ENCODE data around the gene AATK. TPM values are rescaled to one million over a fixed set of nuclear protein-coding genes. Genes with fewer than 3 reads are reported as not detected.

The AATK gene
- total and polyA plus RNA-seq, 9 of the 15 experiments (the other 6 are each of a cell fraction or from before 2014, with no cell fraction given), result 0.11 to 0.55 (median 0.38) TPM; not detected in 5

GRCh38 chr17:81132770-81133723, 33.0 kb downstream of the AATK start:
- Histone ChIP-seq H3K27me3 (ENCODE audit: control insufficient read depth in 2 of 2, insufficient read depth in 2 of 2, low read length in 2 of 2) (peaks cover 9 to 31% of the 10 kb centered on the region in 2 experiments; a peak in 4 of 5 replicates), H3K4me3 (no peak overlapping the region), H3K9ac (ENCODE audit: insufficient read depth in 1 of 2, low read depth in 2 of 2, low read length in 2 of 2) (peak overlapping the region in 1 of 2 experiments; percentile 17; a peak in 1 of 4 replicates), H3K4me2 (ENCODE audit: insufficient read depth, low read length) (no peak overlapping the region), H3K9me3 (replicated peaks; ENCODE audit: control insufficient read depth, insufficient read depth, low read depth, low read length) (peaks cover 2% of the 10 kb centered on the region; the same call in 1 of the 2 replicates), H4K20me1 (replicated peaks; ENCODE audit: control insufficient read depth, insufficient read depth, low read length) (peaks cover 6% of the 10 kb centered on the region), H3K27ac (ENCODE audit: extremely low read depth, low read depth, low read length) (no peak overlapping the region), H3K79me2 (ENCODE audit: control insufficient read depth, insufficient read depth, low read length) (no peaks in the 10 kb centered on the region), H3K9me1 (ENCODE audit: control insufficient read depth, insufficient read depth, low read length) (no peaks in the 10 kb centered on the region), H2AFZ (ENCODE audit: low read depth, low read length) (no peak overlapping the region), H3K4me1 (replicated peaks in 1 of 2; ENCODE audit: control insufficient read depth in 2 of 2, insufficient read depth in 2 of 2, low read length in 2 of 2) (peaks cover 6 to 80% of the 10 kb centered on the region in 2 experiments; a peak in 4 of 5 replicates), H3K36me3 (ENCODE audit: control insufficient read depth, insufficient read depth, low read length) (no peaks in the 10 kb centered on the region)
- ChIA-PET CTCF (ENCODE audit: low intra/inter-chr PET ratio) (no interaction called here), POLR2A (interaction anchor here (0.6 to 1.0 kb wide), 4 partner anchors 92 to 792 kb away, joined by 3 to 4 read pairs (median 3); no protein-coding TSS in a partner anchor)
- no TSS peak for BruUV-seq (replicated peaks)
- in situ Hi-C loops (cut with MboI) (loop anchor here (25.0 kb wide), 1 partner anchor 104 kb away; the partner anchor contains the start of genes NDUFAF8 and TEPSIN), intact Hi-C loops (cut with micrococcal nuclease) (no loop called here)
- 19% methylated on average over 13 of the region's 22 CpGs for WGBS (ENCODE audit: insufficient coverage, low coverage, missing lambda C conversion rate)
- peak; percentile 55 for ATAC-seq
- peak; percentile 46 for FAIRE-seq
- DNase-seq (ENCODE audit: extremely low read depth in 1 of 4, low spot score in 3 of 4), result peak; percentile 68 to 81 (median 77)
- TF ChIP-seq FOXK1 (CRISPR knock-in tag; IDR thresholded peaks at IDR 0.05; ENCODE audit: borderline replicate concordance), result no peak
- 0 out of 2 replicates have a peak, but pooled peaks have one; percentile 6 for TF ChIP-seq CREM (IDR thresholded peaks at IDR 0.05; ENCODE audit: low read depth)
- TF ChIP-seq ZKSCAN1 (IDR thresholded peaks at IDR 0.05; ENCODE audit: low read depth, low read length), result peak; percentile 85
- TF ChIP-seq MAZ (CRISPR knock-in tag; conservative IDR thresholded peaks at IDR 0.05 in 1 of 2, IDR thresholded peaks at IDR 0.05 in 1 of 2), result no peak
- 0 out of 2 replicates have a peak, but pooled peaks have one; percentile 17 for TF ChIP-seq NFE2 (IDR thresholded peaks at IDR 0.05; ENCODE audit: low read depth)
- TF ChIP-seq PRDM10 (IDR thresholded peaks at IDR 0.05; ENCODE audit: partially characterized antibody), result peak; percentile 45
- TF ChIP-seq EGR1 (conservative IDR thresholded peaks at IDR 0.05), result peak; percentile 92
- no peak for TF ChIP-seq ESRRB (CRISPR knock-in tag; IDR thresholded peaks at IDR 0.05; ENCODE audit: borderline replicate concordance)
- peak in 1 of 2 experiments; percentile 46; a peak in 2 of 4 replicates for TF ChIP-seq KDM1A (IDR thresholded peaks at IDR 0.05)
- TF ChIP-seq NR2C1 (IDR thresholded peaks at IDR 0.05), result peak; percentile 54; the same call in 1 of the 2 replicates
- peak; percentile 82 for TF ChIP-seq NR2C1 (tag; IDR thresholded peaks at IDR 0.05)
- no peak for TF ChIP-seq SNRNP70 (optimal IDR thresholded peaks at IDR 0.05; ENCODE audit: low read depth, low read length)
- TF ChIP-seq NR2C2 (CRISPR knock-in tag; IDR thresholded peaks at IDR 0.05), result 0 out of 2 replicates have a peak, but pooled peaks have one; percentile 32
- TF ChIP-seq NR2C2 (tag; IDR thresholded peaks at IDR 0.05), result peak; percentile 67
- TF ChIP-seq FOSL1 (tag; conservative IDR thresholded peaks at IDR 0.05), result 0 out of 2 replicates have a peak, but pooled peaks have one; percentile 24
